AG04449 (cell line): Measurements from ENCODE around the gene NDST3.

Source experiments
- CTCF ChIA-PET: fragments of 350-600 bp; formaldehyde crosslinking; extraction: SDS; loops from one replicate; lab custom pipeline; 2021; ENCODE audit warnings: antibody characterized with exemption; lab: Yijun Ruan, JAX
- POLR2A ChIA-PET: fragments of 400-600, 350-600 bp; formaldehyde crosslinking; extraction: SDS; loops from one replicate; lab custom pipeline; 2020; ENCODE audit warnings: antibody characterized with exemption, inconsistent platforms; lab: Yijun Ruan, JAX
- DNase-seq: peaks from one replicate; pipeline ENCODE4 v3.0.0-alpha.2; 2010; ENCODE audit warnings: low read depth, low spot score
- H3K4me3 ChIP-seq: 2 replicates; pipeline ENCODE4 v1.5.1; 2011; ENCODE audit warnings: low read depth, mild to moderate bottlenecking, control low read depth, low read length
- CTCF ChIP-seq: IDR thresholded peaks from one replicate; pipeline ENCODE4 v1.5.1; 2011; ENCODE audit warnings: mild to moderate bottlenecking, moderate library complexity, low read length, control low read depth, inconsistent platforms; ENCODE audit not compliant: insufficient read depth; ENCODE audit errors: missing control alignments

NDST3 gene

GRCh38 chr4:118113220-118113619 lies 78.9 kb downstream of the NDST3 start:
- CTCF ChIA-PET, result no interaction called here
- no peak overlapping the region for H3K4me3 ChIP-seq
- no peak for DNase-seq
- no peak for TF ChIP-seq CTCF
- POLR2A ChIA-PET, result no interaction called here

- POLR2A ChIA-PET, result no interaction called here
- CTCF ChIA-PET, result no interaction called here
- DNase-seq, result no peak
- no peak overlapping the region for H3K4me3 ChIP-seq
- TF ChIP-seq CTCF, result no peak
Measured at GRCh38 chr4:118114720-118115119, 80.4 kb downstream of the NDST3 start.

- POLR2A ChIA-PET, result no interaction called here
- DNase-seq, result no peak
- CTCF ChIA-PET, result interaction anchor here (1.1 to 1.5 kb wide), 2 partner anchors 30 to 104 kb away, joined by 3 to 4 read pairs; no protein-coding TSS in a partner anchor
- H3K4me3 ChIP-seq, result no peak overlapping the region
- TF ChIP-seq CTCF, result no peak
Measured at GRCh38 chr4:118120120-118120760, 86.0 kb downstream of the NDST3 start.

- TF ChIP-seq CTCF, result no peak
- ChIA-PET CTCF (no interaction called here), POLR2A (no interaction called here)
- no peak for DNase-seq
- H3K4me3 ChIP-seq, result no peak overlapping the region
Measured at GRCh38 chr4:118124997-118125396, 90.7 kb downstream of the NDST3 start.

GRCh38 chr4:118139241-118139640 lies 105.0 kb downstream of the NDST3 start:
- H3K4me3 ChIP-seq, result no peak overlapping the region
- ChIA-PET POLR2A (no interaction called here), CTCF (no interaction called here)
- no peak for TF ChIP-seq CTCF
- DNase-seq, result no peak

- TF ChIP-seq CTCF, result no peak
- POLR2A ChIA-PET, result no interaction called here
- no peak overlapping the region for H3K4me3 ChIP-seq
- CTCF ChIA-PET, result no interaction called here
- DNase-seq, result no peak
Measured at GRCh38 chr4:118141240-118141639, 107.0 kb downstream of the NDST3 start.
